Measurements from ENCODE around the gene SND1.

Gene SND1

DNA sequence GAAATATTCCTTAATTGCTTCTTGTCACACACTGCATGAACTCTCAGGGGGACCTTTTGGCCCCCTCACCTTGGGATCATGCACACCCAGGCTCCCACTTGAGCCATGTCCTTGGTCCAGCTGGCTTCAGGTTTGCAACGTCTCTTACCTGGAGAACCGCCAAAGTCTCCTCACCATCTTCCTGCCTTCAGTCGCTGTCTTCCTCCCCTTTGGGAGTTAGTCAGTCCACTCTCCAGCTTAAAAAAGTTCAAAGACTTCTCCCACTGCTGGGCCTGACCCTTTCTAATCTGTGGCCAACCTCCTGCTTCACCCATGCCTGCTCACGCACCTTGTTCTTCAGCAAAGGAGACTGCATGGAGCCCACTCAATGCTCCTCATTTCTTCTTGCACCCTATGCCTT is 461.8 kb downstream of the SND1 start:
- DNase-seq (ENCODE audit: low read depth in 2 of 2) = no peak

DNA sequence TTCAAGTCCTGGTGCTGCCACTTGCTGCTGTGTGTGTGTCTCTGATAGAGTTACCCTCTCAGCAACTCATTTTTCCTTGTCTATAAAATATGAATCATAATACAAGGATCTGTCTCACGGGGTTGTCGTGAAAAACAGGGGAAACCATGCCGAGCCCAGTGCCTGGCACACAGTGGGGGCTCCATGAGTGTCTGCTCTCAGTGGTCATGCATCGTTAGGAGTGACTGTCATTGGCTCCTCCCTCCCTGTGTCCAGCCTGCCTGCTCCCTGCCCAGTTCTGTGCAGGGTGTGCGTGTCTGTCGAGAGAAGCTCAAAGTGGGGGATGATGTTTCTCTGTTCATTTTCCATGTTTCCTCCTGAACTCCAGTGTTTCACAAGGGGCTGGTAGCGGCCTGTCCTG is 462.8 kb downstream of the SND1 start:
- no peak for DNase-seq (ENCODE audit: low read depth in 2 of 2)

DNA sequence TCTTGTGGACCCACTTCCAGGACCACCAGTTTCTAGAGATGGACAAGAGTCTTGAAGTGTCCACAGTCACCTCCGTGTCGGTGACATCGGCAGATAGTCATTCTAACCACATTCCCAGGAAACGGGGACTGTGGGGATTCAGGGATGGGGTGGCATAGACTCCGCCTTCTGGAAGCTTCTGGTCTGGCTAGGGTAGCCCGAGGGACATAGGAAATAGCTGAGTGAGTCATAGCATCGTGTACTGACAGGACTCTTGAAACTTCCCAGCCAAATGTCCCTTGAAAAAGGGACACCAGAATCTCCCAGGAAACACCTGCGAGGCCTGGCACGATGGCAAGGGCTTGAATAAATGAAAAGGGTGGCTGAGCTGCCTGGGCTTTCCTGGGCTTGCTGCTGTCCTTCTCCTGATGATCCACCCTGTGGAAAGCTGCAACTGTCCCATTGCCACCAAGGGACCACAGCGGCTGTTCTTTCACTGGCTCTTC is 463.4 kb downstream of the SND1 start:
- DNase-seq (ENCODE audit: low read depth in 2 of 2) = no peak

DNA sequence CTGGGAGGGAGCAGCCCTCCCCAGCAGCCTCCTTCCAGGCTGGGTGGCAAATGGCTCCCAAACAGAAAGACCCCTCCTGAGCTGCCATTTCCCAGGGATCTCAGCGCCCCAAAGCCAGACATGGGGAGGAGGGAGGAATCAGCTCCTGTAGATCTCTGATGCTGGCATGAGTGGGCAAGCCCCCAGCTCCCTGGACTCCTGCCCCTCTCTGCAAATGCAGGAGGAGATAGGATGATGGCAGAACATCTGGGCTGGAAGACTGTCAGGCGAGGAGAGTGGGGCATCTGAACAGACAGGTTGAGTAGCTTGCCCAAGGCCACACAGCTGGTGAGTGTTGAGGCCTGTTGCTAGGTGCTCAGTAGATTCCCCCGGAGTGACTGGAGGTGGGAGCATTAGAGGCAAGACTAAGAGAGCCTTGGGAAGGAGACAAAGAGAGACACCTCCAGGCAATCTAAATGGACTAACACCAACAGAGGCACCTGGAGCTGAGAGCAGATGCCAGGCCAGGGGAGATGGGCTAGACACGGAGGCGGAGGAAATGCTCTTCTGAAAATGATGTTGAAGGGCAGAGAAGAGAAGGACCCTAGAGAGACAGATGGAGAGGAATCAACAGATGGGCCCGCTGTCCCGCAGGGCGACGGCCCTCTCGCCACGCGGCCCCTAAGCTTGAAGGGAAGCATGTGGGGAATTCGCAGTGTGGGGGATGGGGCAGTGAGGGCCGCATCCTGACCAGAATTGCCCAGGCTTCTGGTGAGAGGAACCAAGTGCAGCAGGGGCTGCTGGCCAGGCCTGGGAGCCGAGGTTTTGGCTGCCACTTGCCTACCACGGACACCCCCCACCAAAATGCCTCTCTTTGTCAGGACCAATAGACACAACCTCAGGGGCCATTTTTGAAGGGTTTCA is 464.1 kb downstream of the SND1 start:
- DNase-seq (ENCODE audit: low read depth in 2 of 2) = no peak

DNA sequence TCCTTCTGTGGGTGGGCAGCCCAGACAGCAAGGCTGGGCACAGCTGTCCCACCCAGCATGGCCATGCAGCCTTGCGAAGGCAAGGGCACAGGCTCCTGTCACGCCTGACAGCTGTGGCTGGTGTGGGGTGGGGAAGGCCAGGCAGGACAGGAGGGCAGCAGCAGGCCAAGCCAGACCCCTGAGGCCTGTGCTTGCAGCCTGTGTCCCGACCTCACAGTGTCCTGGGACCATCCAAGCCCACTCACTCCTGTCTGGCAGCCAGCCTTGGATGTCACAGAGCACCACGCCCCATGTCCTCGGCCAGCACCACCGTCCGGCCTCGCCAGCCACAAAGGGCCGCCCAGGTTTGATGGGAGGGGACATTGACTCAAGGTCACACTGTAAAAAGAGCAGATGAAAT is 464.7 kb downstream of the SND1 start:
- no peak for DNase-seq (ENCODE audit: low read depth in 2 of 2)

DNA sequence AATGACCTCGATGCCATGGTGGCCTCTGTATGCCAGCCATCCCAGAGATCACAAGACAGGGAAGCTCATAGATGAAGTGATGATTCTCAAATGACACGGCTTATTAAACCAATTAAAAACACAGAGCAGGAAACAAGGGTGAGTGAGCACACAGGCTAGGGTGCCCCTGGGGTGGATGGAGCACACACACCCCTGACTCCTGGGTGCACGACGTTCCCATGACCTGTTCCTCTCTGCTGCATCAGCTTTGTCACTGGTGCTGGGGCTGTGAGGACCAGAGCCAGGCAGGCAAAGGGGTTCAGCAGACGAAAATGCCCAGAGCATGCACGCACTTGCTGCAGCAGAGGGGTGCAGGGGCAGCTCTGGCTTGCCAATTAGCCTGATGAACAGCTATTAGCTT is 465.7 kb downstream of the SND1 start:
- DNase-seq (ENCODE audit: low read depth in 2 of 2) = no peak

DNA sequence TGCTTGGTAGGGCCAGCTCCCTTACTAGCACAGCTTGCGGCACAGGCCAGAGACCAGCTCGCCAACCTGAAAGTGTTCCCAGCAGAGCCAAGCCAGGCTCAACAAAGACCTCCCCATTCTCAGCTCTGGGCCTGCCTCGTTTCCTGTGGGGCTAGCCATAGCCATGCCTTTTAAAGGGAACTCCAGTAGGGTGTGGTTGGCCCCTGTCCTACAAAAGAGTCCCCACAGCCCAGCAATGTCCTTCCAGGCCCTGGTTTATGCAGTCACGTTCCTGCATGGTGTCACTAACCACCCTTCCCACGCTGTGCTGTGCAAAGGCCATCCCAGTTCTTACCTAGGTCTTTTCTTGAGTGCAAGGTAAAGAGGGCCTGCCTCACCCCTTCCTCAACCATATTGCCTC is 467.0 kb downstream of the SND1 start:
- DNase-seq (ENCODE audit: low read depth in 2 of 2) = no peak

DNA sequence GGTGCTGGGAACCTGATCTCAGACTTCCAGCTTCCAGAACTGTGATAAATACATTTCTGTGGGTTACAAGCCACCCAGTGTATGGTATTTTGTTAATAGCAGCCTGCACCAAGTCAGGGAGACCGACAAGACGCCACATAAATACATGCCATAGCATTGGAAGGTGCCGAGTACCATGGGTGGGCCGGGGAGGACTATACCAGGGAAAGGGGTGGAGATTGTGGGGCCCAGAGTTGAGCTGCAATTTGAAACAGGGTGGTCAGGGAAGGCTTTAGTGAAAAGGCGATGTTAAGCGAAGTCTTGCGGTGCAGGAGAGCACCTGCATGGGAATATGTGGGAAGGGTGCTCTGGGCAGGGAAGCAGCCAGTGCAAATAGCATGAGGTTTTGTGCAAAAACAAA is 468.1 kb downstream of the SND1 start:
- no peak for DNase-seq (ENCODE audit: low read depth in 2 of 2)

DNA sequence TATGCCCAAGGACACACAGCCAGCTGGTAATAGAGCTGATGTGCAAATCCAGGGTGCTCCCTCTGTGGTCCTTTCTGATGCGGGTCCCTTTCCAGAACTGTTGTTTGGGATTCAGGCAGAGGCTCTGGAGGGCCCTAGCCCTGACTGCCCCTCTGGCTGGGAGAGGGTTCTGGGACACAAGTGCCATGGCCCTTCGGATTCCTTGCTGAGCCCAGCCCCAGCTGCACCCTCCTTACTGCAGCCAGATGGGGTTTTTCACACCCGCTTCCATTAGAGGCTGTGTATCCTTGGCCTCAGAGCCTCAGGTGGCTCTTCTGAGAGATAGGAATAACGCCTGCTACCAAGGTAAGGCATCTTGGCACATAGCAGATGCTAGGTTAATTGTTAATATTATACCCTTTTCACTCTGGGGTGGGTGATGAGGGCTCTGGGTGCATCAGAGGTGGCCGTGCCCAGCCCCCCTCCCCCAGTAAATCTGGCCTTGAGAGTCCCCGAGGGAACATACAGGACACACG is 469.0 kb downstream of the SND1 start:
- no peak for DNase-seq (ENCODE audit: low read depth in 2 of 2)

DNA sequence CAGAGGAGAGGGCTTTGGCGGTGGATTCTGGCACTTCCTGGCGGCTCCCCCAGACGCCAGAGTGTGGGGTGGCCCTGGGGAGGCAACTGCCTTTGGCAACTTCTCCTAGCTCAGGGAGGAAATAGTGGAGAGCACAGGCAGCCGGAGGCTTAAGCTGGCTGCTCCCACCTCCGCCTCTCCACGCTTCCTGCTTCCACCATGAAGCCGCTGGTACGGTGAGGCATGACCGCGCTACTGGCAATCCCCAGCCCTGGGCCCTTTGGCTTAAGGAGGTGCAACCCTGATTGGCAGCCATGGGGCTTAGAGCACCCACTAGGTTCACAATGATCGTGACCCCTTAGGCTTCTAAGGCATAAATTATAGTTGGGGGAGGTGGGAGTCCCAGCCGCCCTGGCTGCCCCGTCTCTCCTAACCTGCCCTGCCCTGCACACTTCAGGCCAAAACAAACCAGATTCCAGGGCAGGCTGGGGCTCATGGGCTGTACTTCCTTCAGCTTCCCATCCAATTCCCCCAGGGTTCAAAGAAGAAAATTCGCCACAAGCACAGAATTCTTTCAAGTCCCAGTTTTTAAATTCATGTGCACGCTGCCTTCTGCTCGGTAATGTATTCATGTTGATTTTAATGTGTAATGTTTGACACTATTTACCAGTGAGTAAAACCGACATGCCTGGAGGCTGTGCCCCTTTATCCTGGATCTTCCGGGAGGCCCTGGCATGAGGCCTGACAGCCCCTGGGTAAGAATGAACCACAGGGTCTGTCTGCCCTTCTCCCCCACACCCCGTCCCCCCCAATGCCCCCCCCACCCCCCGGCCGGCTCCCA is 469.9 kb downstream of the SND1 start:
- DNase-seq (ENCODE audit: low read depth in 2 of 2) = no peak

DNA sequence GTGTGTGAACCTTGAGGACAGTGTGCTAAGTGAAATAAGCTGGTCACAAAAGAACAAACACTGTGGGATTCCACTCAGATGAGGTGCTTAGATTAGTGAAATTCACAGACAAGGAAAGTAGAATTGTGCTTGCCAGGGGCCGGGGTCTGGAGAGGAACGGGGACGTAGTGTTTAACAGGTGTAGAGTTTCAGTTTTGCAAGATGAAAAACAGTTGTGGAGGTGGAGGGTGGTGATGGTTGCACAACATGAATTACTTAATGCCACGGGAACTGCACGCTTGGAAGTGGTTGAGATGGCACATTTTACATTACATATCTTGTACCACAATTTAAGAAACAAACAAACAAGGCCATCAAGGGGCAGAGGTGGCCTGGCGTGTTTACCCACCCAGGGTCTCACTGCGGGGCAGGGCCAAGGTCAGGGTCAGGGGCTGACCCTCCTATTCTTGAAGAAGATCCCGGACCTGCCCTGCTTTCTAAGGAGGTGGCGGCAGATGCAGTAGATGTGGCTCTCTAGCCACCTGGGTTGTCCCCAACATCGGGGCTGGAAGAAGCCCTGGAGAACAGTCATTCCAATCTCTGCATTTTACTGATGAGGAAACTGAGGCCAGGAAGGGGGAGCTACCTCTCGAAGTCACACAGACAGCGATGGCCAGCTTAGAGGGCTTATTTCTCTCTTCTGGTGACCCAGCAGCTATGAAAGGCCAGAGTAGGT is 470.7 kb downstream of the SND1 start:
- DNase-seq (ENCODE audit: low read depth in 2 of 2) = no peak

DNA sequence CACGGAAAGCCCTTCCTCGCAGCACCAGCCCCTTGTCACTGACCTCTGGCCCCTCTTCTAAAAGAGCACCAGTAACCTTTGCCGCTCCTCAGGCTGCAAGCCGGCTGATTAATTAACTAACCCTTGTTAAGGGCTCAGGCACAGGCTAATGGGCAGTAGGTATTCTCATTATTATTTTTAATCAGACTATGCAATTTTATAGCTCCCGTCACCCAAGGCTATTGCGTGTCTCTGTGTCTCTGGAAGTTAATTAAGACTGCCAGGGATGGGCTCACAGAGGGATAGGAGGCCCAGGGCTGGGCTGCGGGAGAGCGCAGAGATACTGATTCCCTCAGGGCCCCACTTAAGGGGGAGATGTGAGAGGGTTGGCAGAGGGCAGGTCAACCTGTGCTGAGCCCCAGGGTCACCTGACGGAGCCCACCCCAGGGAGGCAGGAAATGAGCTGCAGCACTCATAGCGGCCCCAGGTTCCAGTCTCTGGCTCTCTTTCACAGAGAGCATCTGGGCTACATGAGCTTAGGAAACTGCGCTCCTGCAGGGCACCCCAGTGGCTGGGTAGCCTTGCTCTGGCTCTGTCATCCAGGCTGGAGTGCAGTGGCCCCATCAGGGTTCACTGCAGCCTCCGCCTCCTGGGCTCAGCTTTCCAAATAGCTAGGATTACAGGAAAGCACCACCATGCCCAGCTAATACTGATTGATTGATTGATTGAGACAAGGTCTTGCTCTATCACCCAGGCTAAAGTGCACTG is 471.5 kb downstream of the SND1 start:
- DNase-seq (ENCODE audit: low read depth in 2 of 2) = no peak

DNA sequence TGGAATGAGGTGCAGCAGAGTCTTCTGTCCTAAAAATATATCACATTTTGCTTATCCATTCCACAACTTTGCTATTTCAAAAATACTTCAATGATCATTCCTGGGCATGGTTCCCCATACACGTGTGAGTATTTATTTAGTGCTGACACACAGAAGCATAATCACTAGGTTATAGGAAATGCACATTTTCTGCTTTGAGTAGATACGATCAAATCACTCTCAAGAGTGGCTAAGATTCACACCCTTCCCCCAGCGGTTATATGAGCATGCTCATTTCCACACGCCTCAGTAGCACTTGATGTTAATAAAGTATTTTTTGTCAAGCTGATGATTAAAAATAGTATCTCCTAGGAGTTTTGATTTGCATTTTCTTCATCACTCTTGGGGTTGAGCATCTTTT is 472.8 kb downstream of the SND1 start:
- no peak for DNase-seq (ENCODE audit: low read depth in 2 of 2)

DNA sequence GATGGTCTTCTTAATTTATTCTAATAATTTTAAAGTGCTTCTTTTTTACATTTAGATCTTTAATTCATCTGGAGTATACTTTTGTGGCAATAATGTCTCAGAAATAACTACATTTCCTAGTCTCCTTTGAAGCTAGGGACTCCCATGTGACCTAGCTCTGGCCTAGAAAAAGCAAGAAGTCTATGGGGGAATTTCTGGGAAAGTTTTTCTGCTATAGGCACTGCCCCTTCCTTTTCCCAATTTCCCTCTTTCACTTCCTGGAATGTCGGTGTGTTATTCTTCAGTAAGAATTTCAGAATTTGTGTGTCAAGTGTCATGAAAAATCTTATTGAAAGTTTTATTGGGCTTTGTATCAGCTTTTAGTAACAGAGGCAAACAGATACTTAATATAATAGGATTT is 473.8 kb downstream of the SND1 start:
- no peak for DNase-seq (ENCODE audit: low read depth in 2 of 2)

DNA sequence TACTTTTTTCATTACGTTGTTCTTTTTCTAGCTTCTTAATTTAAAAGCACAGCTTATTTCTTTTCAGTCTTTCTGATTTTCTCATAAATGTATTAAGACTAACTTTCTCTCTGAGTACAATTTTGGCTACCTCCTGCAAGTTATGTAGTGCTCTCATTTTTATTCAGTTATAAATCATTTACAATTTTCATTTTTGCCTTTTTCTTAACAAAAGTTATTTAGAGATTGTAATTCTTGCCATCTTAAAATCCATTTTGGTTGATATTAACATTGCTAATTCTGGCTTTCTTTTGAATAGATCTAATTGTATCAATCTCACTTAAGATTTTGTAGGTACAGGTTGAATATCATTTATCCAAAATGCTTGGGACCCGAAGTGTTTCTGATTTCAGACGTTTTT is 476.4 kb downstream of the SND1 start:
- no peak for DNase-seq (ENCODE audit: low read depth in 2 of 2)

DNA sequence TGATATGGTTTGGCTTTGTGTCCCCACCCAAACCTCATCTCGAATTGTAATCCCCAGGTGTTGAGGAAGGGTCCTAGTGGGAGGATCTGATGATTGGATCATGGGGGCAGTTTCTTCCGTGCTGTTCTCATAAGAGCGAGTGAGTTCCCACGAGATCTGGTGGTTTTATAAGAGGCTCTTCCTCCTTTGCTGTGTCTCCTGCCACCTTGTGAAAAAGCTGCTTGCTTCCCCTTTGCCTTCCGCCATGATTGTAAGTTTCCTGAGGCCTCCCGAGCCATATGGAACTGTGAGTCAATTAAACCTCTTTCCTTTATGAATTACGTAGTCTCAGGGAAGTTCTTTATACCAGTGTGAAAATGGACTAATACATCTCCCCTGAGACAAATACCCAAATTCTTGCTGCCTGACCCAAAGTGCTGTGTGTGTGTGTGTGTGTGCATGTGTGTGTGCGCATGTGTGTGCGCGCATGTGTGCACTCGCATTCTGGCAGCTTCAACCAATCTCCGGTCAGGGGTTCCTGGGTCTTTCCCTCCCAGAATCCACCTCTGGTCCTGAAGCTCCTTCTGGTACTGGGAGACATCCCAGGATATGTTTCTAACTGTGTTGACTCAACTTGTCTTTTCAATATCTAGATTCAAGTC is 477.4 kb downstream of the SND1 start:
- no peak for DNase-seq (ENCODE audit: low read depth in 2 of 2)

DNA sequence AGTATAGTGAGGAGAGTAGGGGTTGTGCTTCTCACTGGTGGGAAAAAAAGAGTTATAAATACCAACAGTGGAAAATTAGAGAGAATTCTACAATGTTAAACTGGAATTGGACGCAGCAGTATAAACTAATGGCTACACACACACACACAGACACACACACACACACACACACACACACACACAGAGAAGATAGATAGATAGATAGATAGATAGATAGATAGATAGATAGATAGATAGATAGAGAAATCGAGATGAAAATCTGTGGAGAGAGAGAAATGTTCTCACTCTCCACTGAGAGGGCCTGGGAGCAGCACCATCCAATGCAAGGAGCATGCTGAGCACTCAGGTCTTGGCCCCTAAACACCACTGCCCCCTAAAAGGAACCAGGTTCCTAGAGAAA is 479.1 kb downstream of the SND1 start:
- DNase-seq (ENCODE audit: low read depth in 2 of 2) = no peak

DNA sequence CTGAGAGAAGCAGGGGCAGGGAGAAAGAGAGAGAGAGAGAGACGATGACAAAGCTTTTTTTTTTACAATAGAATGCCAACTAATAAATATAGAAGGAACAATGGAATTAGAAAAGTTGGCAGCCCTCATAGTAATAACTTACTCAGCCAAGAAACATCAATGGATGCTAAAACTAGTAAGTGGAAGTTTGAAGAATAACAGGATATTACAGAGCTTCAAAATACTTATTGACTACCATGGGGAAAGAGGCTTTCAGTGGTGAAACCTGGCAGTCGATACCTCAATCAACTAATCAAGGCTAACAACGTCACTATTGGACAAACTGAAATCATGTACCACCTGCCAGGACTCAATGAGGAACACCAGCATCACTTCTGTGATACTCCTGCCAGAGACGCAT is 479.7 kb downstream of the SND1 start:
- no peak for DNase-seq (ENCODE audit: low read depth in 2 of 2)

DNA sequence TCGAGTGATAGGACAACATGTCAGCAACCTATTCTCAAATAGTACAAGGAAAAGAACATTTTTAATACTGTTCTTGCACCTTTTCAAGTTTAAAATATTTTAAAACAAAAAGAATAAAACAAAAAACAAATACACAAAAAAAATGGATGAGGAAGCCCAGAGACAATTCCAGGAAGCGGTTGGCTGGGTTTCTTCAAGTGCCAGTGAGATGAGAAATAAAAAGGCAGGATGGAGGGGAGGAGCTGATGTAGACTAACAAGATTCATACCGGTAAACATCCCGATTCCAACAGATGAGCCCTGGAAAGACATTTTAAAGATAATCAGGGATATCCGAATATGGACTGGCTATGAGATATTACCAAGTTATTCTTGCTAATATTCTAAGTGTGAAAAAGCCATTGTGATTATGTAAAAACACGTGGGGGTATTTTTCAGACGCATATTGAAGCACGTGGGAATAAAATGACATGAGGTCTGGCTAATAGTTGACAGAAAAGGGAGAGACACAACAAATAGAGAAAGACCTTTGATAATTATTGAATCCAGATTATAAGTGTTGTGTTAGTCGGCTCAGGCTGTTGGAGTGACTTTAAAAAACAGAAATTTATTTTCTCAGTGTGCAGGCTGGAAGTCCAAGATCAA is 480.6 kb downstream of the SND1 start:
- DNase-seq (ENCODE audit: low read depth in 2 of 2) = no peak

DNA sequence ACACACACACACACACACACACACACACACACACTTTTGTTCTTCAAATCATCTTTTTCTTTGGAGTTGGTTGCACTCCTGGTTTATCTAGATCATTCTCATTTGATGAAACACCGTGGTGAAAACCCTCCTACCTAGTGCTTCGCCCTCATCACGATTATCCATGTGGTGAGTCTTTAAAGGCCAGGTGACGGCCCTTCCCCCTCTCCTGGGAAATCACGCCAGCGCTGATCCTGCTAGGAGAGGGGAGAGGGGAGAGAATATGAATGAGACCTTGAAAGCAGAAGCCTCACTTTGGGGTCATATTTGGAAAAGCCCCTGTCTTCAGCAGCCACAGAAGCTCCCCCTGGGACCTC is 483.1 kb downstream of the SND1 start:
- no peak for DNase-seq (ENCODE audit: low read depth in 2 of 2)

Data from fibroblast of skin of left quadriceps (primary cell).